ENCODE results near the gene GZMM. TPM values are rescaled to one million over a fixed set of nuclear protein-coding genes. Genes with fewer than 3 reads are reported as not detected.

GZMM gene
- total and polyA plus RNA-seq, 2 of the 13 experiments (the other 11 are each of a cell fraction or from before 2014, with no cell fraction given), result 0.07 TPM; not detected in 1

DNA sequence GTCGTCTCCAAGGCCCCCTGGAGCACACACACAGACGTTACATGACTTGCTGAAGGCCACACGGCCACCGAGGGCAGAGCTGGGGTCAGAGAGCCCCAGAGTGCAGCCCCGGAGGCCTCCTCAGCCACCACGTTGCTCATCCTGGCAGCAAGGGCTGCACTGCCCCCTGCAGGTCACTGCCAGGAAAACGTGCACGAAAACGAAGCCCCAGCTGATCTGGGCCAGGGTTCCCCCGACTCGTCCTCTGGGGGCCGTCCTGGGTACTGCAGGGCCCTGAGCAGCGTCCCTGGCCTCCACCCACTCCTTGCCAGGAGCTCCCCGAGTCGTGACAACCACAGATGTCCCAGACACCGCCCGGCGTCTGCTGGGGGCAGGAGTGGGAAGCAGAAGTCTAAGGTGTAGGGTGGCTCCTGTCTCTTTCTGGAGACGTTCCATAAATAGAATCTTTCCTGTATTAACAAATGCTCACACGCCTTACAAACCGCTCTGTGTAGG is 33.2 kb upstream of the GZMM start (continued):
- TF ChIP-seq, protein P1, sequence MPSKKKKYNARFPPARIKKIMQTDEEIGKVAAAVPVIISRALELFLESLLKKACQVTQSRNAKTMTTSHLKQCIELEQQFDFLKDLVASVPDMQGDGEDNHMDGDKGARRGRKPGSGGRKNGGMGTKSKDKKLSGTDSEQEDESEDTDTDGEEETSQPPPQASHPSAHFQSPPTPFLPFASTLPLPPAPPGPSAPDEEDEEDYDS (CRISPR knock-in tag; IDR thresholded peaks at IDR 0.05), result 0 out of 2 replicates have a peak, but pooled peaks have one; percentile 34
- no peak for TF ChIP-seq ZFYVE20 (CRISPR knock-in tag; IDR thresholded peaks at IDR 0.05; ENCODE audit: borderline replicate concordance, low read depth)
- TF ChIP-seq, protein P2, sequence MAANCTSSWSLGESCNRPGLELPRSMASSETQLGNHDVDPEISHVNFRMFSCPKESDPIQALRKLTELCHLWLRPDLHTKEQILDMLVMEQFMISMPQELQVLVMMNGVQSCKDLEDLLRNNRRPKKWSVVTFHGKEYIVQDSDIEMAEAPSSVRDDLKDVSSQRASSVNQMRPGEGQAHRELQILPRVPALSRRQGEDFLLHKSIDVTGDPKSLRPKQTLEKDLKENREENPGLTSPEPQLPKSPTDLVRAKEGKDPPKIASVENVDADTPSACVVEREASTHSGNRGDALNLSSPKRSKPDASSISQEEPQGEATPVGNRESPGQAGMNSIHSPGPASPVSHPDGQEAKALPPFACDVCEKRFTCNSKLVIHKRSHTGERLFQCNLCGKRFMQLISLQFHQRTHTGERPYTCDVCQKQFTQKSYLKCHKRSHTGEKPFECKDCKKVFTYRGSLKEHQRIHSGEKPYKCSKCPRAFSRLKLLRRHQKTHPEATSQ (CRISPR knock-in tag; IDR thresholded peaks at IDR 0.05; ENCODE audit: borderline replicate concordance), result no peak
- TF ChIP-seq, protein P3, sequence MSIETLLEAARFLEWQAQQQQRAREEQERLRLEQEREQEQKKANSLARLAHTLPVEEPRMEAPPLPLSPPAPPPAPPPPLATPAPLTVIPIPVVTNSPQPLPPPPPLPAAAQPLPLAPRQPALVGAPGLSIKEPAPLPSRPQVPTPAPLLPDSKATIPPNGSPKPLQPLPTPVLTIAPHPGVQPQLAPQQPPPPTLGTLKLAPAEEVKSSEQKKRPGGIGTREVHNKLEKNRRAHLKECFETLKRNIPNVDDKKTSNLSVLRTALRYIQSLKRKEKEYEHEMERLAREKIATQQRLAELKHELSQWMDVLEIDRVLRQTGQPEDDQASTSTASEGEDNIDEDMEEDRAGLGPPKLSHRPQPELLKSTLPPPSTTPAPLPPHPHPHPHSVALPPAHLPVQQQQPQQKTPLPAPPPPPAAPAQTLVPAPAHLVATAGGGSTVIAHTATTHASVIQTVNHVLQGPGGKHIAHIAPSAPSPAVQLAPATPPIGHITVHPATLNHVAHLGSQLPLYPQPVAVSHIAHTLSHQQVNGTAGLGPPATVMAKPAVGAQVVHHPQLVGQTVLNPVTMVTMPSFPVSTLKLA (IDR thresholded peaks at IDR 0.05), result 0 out of 2 replicates have a peak, but pooled peaks have one; percentile 15
- TF ChIP-seq ZFP37 (CRISPR knock-in tag; IDR thresholded peaks at IDR 0.05; ENCODE audit: borderline replicate concordance), result no peak
- TF ChIP-seq, protein P4, sequence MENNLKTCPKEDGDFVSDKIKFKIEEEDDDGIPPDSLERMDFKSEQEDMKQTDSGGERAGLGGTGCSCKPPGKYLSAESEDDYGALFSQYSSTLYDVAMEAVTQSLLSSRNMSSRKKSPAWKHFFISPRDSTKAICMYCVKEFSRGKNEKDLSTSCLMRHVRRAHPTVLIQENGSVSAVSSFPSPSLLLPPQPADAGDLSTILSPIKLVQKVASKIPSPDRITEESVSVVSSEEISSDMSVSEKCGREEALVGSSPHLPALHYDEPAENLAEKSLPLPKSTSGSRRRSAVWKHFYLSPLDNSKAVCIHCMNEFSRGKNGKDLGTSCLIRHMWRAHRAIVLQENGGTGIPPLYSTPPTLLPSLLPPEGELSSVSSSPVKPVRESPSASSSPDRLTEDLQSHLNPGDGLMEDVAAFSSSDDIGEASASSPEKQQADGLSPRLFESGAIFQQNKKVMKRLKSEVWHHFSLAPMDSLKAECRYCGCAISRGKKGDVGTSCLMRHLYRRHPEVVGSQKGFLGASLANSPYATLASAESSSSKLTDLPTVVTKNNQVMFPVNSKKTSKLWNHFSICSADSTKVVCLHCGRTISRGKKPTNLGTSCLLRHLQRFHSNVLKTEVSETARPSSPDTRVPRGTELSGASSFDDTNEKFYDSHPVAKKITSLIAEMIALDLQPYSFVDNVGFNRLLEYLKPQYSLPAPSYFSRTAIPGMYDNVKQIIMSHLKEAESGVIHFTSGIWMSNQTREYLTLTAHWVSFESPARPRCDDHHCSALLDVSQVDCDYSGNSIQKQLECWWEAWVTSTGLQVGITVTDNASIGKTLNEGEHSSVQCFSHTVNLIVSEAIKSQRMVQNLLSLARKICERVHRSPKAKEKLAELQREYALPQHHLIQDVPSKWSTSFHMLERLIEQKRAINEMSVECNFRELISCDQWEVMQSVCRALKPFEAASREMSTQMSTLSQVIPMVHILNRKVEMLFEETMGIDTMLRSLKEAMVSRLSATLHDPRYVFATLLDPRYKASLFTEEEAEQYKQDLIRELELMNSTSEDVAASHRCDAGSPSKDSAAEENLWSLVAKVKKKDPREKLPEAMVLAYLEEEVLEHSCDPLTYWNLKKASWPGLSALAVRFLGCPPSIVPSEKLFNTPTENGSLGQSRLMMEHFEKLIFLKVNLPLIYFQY (CRISPR knock-in tag; IDR thresholded peaks at IDR 0.05; ENCODE audit: borderline replicate concordance), result peak; percentile 92; the same call in 1 of the 2 replicates
- peak; percentile 35; the same call in 1 of the 2 replicates for TF ChIP-seq MEF2D (CRISPR knock-in tag; IDR thresholded peaks at IDR 0.05)
- TF ChIP-seq, protein P5, sequence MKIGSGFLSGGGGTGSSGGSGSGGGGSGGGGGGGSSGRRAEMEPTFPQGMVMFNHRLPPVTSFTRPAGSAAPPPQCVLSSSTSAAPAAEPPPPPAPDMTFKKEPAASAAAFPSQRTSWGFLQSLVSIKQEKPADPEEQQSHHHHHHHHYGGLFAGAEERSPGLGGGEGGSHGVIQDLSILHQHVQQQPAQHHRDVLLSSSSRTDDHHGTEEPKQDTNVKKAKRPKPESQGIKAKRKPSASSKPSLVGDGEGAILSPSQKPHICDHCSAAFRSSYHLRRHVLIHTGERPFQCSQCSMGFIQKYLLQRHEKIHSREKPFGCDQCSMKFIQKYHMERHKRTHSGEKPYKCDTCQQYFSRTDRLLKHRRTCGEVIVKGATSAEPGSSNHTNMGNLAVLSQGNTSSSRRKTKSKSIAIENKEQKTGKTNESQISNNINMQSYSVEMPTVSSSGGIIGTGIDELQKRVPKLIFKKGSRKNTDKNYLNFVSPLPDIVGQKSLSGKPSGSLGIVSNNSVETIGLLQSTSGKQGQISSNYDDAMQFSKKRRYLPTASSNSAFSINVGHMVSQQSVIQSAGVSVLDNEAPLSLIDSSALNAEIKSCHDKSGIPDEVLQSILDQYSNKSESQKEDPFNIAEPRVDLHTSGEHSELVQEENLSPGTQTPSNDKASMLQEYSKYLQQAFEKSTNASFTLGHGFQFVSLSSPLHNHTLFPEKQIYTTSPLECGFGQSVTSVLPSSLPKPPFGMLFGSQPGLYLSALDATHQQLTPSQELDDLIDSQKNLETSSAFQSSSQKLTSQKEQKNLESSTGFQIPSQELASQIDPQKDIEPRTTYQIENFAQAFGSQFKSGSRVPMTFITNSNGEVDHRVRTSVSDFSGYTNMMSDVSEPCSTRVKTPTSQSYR (CRISPR knock-in tag; IDR thresholded peaks at IDR 0.05; ENCODE audit: borderline replicate concordance), result peak; percentile 31; the same call in 1 of the 2 replicates
- TF ChIP-seq, protein P6, sequence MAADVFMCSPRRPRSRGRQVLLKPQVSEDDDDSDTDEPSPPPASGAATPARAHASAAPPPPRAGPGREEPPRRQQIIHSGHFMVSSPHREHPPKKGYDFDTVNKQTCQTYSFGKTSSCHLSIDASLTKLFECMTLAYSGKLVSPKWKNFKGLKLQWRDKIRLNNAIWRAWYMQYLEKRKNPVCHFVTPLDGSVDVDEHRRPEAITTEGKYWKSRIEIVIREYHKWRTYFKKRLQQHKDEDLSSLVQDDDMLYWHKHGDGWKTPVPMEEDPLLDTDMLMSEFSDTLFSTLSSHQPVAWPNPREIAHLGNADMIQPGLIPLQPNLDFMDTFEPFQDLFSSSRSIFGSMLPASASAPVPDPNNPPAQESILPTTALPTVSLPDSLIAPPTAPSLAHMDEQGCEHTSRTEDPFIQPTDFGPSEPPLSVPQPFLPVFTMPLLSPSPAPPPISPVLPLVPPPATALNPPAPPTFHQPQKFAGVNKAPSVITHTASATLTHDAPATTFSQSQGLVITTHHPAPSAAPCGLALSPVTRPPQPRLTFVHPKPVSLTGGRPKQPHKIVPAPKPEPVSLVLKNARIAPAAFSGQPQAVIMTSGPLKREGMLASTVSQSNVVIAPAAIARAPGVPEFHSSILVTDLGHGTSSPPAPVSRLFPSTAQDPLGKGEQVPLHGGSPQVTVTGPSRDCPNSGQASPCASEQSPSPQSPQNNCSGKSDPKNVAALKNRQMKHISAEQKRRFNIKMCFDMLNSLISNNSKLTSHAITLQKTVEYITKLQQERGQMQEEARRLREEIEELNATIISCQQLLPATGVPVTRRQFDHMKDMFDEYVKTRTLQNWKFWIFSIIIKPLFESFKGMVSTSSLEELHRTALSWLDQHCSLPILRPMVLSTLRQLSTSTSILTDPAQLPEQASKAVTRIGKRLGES (CRISPR knock-in tag; IDR thresholded peaks at IDR 0.05; ENCODE audit: borderline replicate concordance), result no peak
- TF ChIP-seq ZBTB7A (CRISPR knock-in tag; IDR thresholded peaks at IDR 0.05), result peak; percentile 44; the same call in 1 of the 2 replicates
- TF ChIP-seq ZSCAN29 (CRISPR knock-in tag; conservative IDR thresholded peaks at IDR 0.05), result no peak

Data from HepG2 (cell line).